ENCODE data around the gene LIN7A. TPM values are rescaled to one million over a fixed set of nuclear protein-coding genes. Genes with fewer than 3 reads are reported as not detected.

LIN7A gene
- total and polyA plus RNA-seq, 7 donors, result 0.48 to 2.1 (median 0.81) TPM

DNA sequence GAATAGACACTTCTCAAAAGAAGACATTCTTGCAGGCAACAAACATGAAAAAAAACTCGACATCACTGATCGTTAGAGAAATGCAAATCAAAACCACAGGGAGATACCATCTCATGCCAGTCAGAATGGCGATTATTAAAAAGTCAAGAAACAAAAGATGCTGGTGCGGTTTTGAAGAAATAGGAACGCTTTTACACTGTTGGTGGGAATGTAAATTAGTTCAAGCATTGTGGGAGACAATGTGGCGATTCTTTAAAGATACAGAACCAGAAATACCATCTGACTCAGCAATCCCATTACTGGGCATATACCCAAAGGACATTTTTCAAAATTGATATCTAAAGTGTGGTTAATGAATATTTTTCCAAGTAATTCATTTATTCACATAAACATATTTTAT, 39.6 kb upstream of the LIN7A start:
- no peak overlapping the region for H3K4me3 ChIP-seq
- H3K4me1 ChIP-seq, result no peaks in the 10 kb centered on the region
- no peak for TF ChIP-seq CTCF (IDR thresholded peaks at IDR 0.05)
- no peak for DNase-seq
- intact Hi-C loops (cut with DNase I), result no loop called here
- no peak overlapping the region for H3K27ac ChIP-seq
- H3K9me3 ChIP-seq, result no peaks in the 10 kb centered on the region
- no peaks in the 10 kb centered on the region for H3K27me3 ChIP-seq (ENCODE audit: insufficient read depth in 3 of 3, low read length in 2 of 3)
- ATAC-seq, result no peak
- 69 to 78% (median 75%) methylated on average over 6 of the region's 6 CpGs for WGBS, 3 donors
- no peaks in the 10 kb centered on the region for H3K36me3 ChIP-seq (ENCODE audit: insufficient read depth in 1 of 2, low read depth in 1 of 2)

DNA sequence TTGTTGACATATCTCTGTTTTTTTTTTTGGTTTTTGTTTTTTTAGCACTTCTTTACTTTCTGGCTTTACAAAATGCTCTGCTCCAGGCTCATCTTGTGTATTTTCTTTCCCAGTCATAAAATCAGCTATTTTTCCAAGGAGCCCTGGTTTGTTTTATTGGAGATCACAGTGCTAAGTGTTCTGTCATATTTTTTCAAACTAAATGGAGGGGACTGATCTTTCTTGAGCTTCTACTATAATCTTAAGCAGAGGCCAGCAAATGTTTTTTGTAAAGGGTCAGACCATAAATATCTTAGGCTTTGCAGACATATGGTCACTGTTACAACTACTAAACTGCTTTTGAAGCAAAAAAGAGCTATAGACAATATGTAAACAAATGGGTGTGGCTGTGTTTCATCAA, 30.6 kb upstream of the LIN7A start:
- H3K4me3 ChIP-seq, result no peak overlapping the region
- DNase-seq (no peak), ATAC-seq (no peak)
- no peak overlapping the region for H3K27ac ChIP-seq
- H3K9me3 ChIP-seq, result no peaks in the 10 kb centered on the region
- H3K27me3 ChIP-seq (ENCODE audit: insufficient read depth in 3 of 3, low read length in 2 of 3), result no peaks in the 10 kb centered on the region
- H3K4me1 ChIP-seq, result no peaks in the 10 kb centered on the region
- intact Hi-C loops (cut with DNase I), result no loop called here
- no peaks in the 10 kb centered on the region for H3K36me3 ChIP-seq (ENCODE audit: insufficient read depth in 1 of 2, low read depth in 1 of 2)
- no peak for TF ChIP-seq CTCF (IDR thresholded peaks at IDR 0.05)

GRCh38 chr12:80967565-80967964, 29.8 kb upstream of the LIN7A start:
- 66 to 72% (median 69%) methylated on average over 3 of the region's 3 CpGs for WGBS, 3 donors
- Histone ChIP-seq H3K4me1 (no peaks in the 10 kb centered on the region), H3K27ac (no peak overlapping the region), H3K9me3 (no peaks in the 10 kb centered on the region), H3K27me3 (ENCODE audit: insufficient read depth in 3 of 3, low read length in 2 of 3) (no peaks in the 10 kb centered on the region), H3K36me3 (ENCODE audit: insufficient read depth in 1 of 2, low read depth in 1 of 2) (no peaks in the 10 kb centered on the region), H3K4me3 (no peak overlapping the region)
- no peak for ATAC-seq
- TF ChIP-seq CTCF (IDR thresholded peaks at IDR 0.05), result no peak
- intact Hi-C loops (cut with DNase I), result no loop called here
- no peak for DNase-seq

- ATAC-seq, result no peak
- Histone ChIP-seq H3K4me1 (no peaks in the 10 kb centered on the region), H3K9me3 (no peaks in the 10 kb centered on the region), H3K27ac (no peak overlapping the region), H3K27me3 (ENCODE audit: insufficient read depth in 3 of 3, low read length in 2 of 3) (no peaks in the 10 kb centered on the region), H3K36me3 (ENCODE audit: insufficient read depth in 1 of 2, low read depth in 1 of 2) (no peaks in the 10 kb centered on the region), H3K4me3 (no peak overlapping the region)
- TF ChIP-seq CTCF (IDR thresholded peaks at IDR 0.05), result no peak
- intact Hi-C loops (cut with DNase I), result no loop called here
- 64 to 89% (median 66%) methylated on average over 1 of the region's 1 CpG for WGBS, 3 donors
- no peak for DNase-seq
Measured at GRCh38 chr12:80966001-80966400, 28.3 kb upstream of the LIN7A start.

DNA sequence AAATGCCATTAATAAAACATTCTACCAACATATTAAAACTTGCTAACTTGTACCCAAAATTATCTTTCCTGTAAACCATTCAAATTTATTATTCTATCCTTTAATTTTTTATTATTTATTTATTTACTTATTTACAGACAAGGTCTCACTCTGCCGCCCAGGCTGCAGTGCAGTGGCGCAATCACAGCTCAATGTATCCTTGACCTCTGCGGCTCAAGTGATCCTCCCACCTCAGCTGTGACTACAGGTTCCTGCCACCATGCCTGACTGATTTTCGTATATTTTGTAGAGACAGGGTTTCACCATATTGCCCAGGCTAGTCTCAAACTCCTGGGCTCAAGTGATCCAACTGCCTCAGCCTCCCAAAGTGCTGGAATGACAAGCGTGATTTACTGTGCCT, 20.4 kb upstream of the LIN7A start:
- ATAC-seq, result no peak
- WGBS, 3 donors, result 73 to 93% (median 92%) methylated on average over 5 of the region's 5 CpGs
- Histone ChIP-seq H3K27ac (no peak overlapping the region), H3K4me3 (no peak overlapping the region), H3K9me3 (no peaks in the 10 kb centered on the region), H3K36me3 (ENCODE audit: insufficient read depth in 1 of 2, low read depth in 1 of 2) (no peaks in the 10 kb centered on the region), H3K4me1 (no peaks in the 10 kb centered on the region), H3K27me3 (ENCODE audit: insufficient read depth in 3 of 3, low read length in 2 of 3) (no peaks in the 10 kb centered on the region)
- no peak for DNase-seq
- no peak for TF ChIP-seq CTCF (IDR thresholded peaks at IDR 0.05)
- intact Hi-C loops (cut with DNase I), result no loop called here

Measured in psoas muscle (tissue), 8 donors.